ENCODE measurements around the gene RGMA. TPM values are rescaled to one million over a fixed set of nuclear protein-coding genes. Genes with fewer than 3 reads are reported as not detected.

The RGMA gene, protein sequence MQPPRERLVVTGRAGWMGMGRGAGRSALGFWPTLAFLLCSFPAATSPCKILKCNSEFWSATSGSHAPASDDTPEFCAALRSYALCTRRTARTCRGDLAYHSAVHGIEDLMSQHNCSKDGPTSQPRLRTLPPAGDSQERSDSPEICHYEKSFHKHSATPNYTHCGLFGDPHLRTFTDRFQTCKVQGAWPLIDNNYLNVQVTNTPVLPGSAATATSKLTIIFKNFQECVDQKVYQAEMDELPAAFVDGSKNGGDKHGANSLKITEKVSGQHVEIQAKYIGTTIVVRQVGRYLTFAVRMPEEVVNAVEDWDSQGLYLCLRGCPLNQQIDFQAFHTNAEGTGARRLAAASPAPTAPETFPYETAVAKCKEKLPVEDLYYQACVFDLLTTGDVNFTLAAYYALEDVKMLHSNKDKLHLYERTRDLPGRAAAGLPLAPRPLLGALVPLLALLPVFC
- total RNA-seq (ENCODE audit: low replicate concordance): 37.0 and 41.6 TPM in 2 replicates
- long read RNA-seq, partial matches to known transcripts: 0 of 1 reads
- long read RNA-seq, other reads (novel, unspliced or antisense): 1 of 1 reads

DNA sequence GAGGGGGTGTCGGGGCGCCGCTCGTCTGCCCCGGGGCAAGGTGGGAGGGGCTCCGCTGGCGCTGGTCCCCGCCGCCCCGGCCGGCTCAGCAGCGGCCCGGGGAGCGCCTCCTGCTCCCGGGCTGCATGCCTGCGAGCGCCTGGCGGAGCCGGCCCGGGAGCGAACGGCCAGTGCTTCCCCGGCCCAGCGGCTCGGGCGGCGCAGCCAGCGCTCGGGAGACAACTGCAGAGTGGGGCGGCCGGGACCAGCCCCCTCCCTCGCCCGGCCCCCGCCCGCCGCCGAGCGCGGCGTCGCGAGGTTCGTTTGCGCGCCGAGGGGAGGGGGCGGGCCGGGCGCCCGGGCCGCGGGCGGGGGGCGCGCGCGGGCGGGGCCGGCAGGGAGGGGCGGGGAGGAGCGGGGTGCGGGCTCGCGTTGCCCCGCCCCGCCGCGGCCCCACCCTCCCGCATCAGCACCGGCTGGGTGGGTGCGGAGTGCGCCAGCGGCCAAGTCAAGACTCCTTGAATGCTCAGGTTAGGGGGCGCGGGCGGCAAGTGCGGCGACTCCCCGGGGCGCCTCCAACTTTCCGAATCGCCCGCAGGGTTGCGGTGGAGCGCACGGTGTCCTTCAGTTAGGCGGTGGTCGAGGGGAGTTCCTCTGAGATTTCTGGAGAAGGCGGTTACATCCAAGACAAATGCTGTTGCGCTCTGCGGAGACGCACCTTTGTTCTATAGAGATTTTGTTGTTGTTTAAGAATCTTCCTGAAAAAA is at the start of gene RGMA:
TSS of gene RGMA (minus strand) at position 231 of the 746 bp plus-strand sequence. CDS start 279 bp downstream, outside the sequence.
- H3K4me3 Mint-ChIP-seq: peak within 1 kb of the TSS; percentile 98

DNA sequence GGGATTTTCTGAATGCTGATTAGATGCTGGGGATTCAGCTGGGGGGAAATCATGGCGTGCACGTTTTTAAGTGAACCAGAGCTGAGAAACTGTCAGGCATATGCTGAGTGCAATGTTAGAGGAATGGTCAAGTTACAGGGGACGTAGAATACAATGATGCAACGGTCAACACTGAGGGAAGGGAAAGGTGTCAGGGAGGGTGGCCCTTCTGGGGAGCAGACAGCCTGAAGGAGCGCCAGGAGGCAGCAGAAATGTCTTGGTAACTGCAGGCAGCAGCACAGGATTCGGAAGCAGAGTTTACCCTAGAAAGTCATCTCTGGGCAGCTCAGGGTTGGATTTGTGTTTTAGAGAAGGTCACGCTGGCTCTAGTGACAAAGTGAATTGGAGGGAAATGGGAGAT is 47.6 kb upstream of the RGMA start:
- H3K36me3 Mint-ChIP-seq: no peaks in the 10 kb centered on the region
- no peak for DNase-seq (ENCODE audit: extremely low spot score, unreplicated experiment)
- peaks cover 26% of the 10 kb centered on the region for H3K4me1 Mint-ChIP-seq (ENCODE audit: unreplicated experiment)
- H3K4me3 Mint-ChIP-seq: no peak overlapping the region
- TF ChIP-seq, protein P1, sequence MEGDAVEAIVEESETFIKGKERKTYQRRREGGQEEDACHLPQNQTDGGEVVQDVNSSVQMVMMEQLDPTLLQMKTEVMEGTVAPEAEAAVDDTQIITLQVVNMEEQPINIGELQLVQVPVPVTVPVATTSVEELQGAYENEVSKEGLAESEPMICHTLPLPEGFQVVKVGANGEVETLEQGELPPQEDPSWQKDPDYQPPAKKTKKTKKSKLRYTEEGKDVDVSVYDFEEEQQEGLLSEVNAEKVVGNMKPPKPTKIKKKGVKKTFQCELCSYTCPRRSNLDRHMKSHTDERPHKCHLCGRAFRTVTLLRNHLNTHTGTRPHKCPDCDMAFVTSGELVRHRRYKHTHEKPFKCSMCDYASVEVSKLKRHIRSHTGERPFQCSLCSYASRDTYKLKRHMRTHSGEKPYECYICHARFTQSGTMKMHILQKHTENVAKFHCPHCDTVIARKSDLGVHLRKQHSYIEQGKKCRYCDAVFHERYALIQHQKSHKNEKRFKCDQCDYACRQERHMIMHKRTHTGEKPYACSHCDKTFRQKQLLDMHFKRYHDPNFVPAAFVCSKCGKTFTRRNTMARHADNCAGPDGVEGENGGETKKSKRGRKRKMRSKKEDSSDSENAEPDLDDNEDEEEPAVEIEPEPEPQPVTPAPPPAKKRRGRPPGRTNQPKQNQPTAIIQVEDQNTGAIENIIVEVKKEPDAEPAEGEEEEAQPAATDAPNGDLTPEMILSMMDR (conservative IDR thresholded peaks at IDR 0.05): no peak
- H3K27me3 Mint-ChIP-seq: peaks cover 4% of the 10 kb centered on the region
- H3K9me3 Mint-ChIP-seq: no peaks in the 10 kb centered on the region
- H3K27ac Mint-ChIP-seq: no peak overlapping the region

More for the DNA sequence above, at the start of gene RGMA:
- H3K27ac Mint-ChIP-seq: peak within 1 kb of the TSS; percentile 93
- peaks cover 7% of the 10 kb centered on the region for H3K36me3 Mint-ChIP-seq
- TF ChIP-seq, protein P1 (conservative IDR thresholded peaks at IDR 0.05): peak; percentile 6
- no peak for DNase-seq (ENCODE audit: extremely low spot score, unreplicated experiment)
- no peaks in the 10 kb centered on the region for H3K9me3 Mint-ChIP-seq
- peaks cover 51% of the 10 kb centered on the region for H3K27me3 Mint-ChIP-seq
- H3K4me1 Mint-ChIP-seq (ENCODE audit: unreplicated experiment): peaks cover 17% of the 10 kb centered on the region

DNA sequence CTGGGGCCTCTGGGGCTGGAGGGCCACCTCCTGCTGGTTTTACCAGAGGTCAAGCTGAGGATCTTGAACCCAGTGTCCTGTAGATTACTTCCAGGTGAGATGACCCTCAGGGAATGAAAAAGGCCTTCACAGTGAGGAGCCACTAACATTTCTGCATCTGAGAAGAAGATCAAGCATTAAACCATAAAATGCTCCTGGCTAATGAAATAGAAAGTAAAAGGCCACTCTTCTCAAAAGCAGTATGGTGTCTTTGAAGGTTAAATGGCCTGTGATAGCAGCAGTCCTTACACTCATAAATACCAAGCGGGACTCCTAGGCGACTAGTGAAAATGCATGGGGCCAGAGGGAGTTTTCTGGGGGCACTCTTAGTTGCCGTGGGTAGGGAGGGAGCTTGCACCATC is 47.0 kb upstream of the RGMA start:
- Mint-ChIP-seq H3K36me3 (no peaks in the 10 kb centered on the region), H3K9me3 (no peaks in the 10 kb centered on the region), H3K4me3 (no peak overlapping the region), H3K4me1 (ENCODE audit: unreplicated experiment) (peaks cover 26% of the 10 kb centered on the region), H3K27ac (no peak overlapping the region), H3K27me3 (peaks cover 4% of the 10 kb centered on the region)
- TF ChIP-seq, protein P1 (conservative IDR thresholded peaks at IDR 0.05): no peak
- no peak for DNase-seq (ENCODE audit: extremely low spot score, unreplicated experiment)

DNA sequence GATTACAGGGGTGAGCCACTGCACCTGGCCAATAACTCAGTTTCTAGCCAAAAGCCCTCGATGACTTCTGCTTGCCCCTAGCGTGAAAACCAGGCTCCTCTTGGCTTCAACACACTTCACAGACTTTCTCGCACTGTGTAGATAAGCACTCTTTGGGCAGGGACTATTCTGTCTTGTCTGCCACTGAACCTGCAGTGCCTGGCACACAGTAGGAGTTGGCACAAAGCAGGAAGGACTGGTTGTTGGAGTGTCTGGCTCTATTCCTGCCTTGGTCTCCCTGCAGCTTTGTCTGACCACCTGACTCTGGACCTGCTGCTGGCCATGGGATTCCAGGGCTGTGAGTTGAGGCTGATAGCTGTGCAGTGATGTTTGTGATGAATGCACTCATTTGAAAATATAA is 46.4 kb upstream of the RGMA start:
- H3K27ac Mint-ChIP-seq: no peak overlapping the region

DNA sequence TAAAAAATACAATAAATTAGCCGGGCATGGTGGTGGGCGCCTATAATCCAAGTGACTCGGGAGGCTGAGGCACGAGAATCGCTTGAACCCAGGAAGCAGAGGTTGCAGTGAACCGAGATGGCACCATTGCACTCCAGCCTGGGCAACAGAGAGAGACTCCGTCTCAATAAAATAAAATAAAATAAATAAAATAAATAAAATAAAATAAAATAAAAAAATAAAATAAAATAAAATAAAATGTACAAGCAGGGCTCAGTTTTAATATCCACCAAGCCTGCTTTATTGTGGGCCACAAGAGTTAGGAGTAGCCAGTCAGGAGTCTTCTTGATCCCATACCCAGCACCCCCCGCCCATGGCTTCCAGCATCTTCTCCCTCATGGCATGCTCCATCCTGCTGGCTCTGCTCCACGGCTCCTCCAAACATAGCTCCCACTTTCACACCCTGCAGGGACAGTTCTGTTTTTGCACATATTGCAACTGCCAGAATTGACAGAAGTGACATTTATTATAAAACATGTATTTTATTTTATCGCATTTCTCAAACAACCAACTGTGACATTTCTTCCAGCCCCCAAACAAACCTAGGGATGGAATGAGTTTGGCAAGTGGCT is 42.6 kb upstream of the RGMA start:
- Mint-ChIP-seq H3K27ac (no peak overlapping the region), H3K27me3 (peaks cover 4% of the 10 kb centered on the region), H3K4me3 (no peak overlapping the region), H3K36me3 (no peaks in the 10 kb centered on the region), H3K9me3 (peaks cover 3% of the 10 kb centered on the region), H3K4me1 (ENCODE audit: unreplicated experiment) (peaks cover 22% of the 10 kb centered on the region)
- TF ChIP-seq, protein P1 (conservative IDR thresholded peaks at IDR 0.05): no peak
- no peak for DNase-seq (ENCODE audit: extremely low spot score, unreplicated experiment)

More for the DNA sequence above, 46.4 kb upstream of the RGMA start:
- no peaks in the 10 kb centered on the region for H3K9me3 Mint-ChIP-seq
- DNase-seq (ENCODE audit: extremely low spot score, unreplicated experiment): no peak
- peaks cover 31% of the 10 kb centered on the region for H3K4me1 Mint-ChIP-seq (ENCODE audit: unreplicated experiment)
- H3K4me3 Mint-ChIP-seq: no peak overlapping the region
- TF ChIP-seq, protein P1 (conservative IDR thresholded peaks at IDR 0.05): no peak
- H3K27me3 Mint-ChIP-seq: peaks cover 4% of the 10 kb centered on the region
- no peaks in the 10 kb centered on the region for H3K36me3 Mint-ChIP-seq

Data from type B pancreatic cell (in vitro differentiated cells).